Neural cell (in vitro differentiated cells): ENCODE data around the gene N4BP2. TPM values are rescaled to one million over a fixed set of nuclear protein-coding genes. Genes with fewer than 3 reads are reported as not detected.

Source experiments
- H2AFZ ChIP-seq: fragments of 200-600, 300-800 bp; sonication (generic), shearing (Covaris generic); 2 replicates; pipeline ENCODE4 v1.6.0; 2014; ENCODE audit warnings: low read depth, mild to moderate bottlenecking, antibody characterized with exemption, low read length, moderate library complexity
- H3F3A ChIP-seq: fragments of 200-600 bp; shearing (Covaris generic); 2 replicates; pipeline ENCODE4 v1.6.1; 2016; ENCODE audit warnings: mild to moderate bottlenecking, moderate library complexity, mixed read lengths, antibody characterized with exemption, low read length; ENCODE audit not compliant: insufficient read depth, poor library complexity, severe bottlenecking
- H3K27ac ChIP-seq: fragments of 200-600, 300-800 bp; sonication (generic), shearing (Covaris generic); 2 replicates; pipeline ENCODE4 v1.5.1; 2014; ENCODE audit warnings: mild to moderate bottlenecking, low read length, moderate library complexity
- H3K27me3 ChIP-seq: fragments of 300-800, 200-600 bp; sonication (generic), shearing (Covaris generic); 2 replicates; pipeline ENCODE4 v1.6.0; 2014; ENCODE audit warnings: mild to moderate bottlenecking, low read depth, low read length, moderate library complexity; ENCODE audit not compliant: insufficient read depth
- H3K36me3 ChIP-seq: fragments of 300-800, 200-600 bp; sonication (generic), shearing (Covaris generic); 2 replicates; pipeline ENCODE4 v1.5.1; 2014; ENCODE audit warnings: mild to moderate bottlenecking, antibody characterized with exemption, low read length, moderate library complexity; ENCODE audit not compliant: insufficient read depth
- H3K4me2 ChIP-seq: fragments of 300-800, 200-600 bp; sonication (generic), shearing (Covaris generic); 2 replicates; pipeline ENCODE4 v1.6.0; 2014; ENCODE audit warnings: mild to moderate bottlenecking, low read length
- H3K4me3 ChIP-seq: fragments of 300-800, 200-600 bp; sonication (generic), shearing (Covaris generic); 2 replicates; pipeline ENCODE4 v1.5.1; 2014; ENCODE audit warnings: mild to moderate bottlenecking, low read length, moderate library complexity
- H3K79me2 ChIP-seq: fragments of 200-600 bp; shearing (Covaris generic); replicated peaks from 2 replicates; pipeline ENCODE4 v1.6.0; 2014; ENCODE audit warnings: mild to moderate bottlenecking, low read length, moderate library complexity; ENCODE audit not compliant: insufficient read depth
- H3K9ac ChIP-seq: fragments of 300-800, 200-600 bp; sonication (generic), shearing (Covaris generic); 2 replicates; pipeline ENCODE4 v1.6.1; 2016; ENCODE audit warnings: mild to moderate bottlenecking, low read length, mixed read lengths
- H3K9me2 ChIP-seq: fragments of 200-600 bp; shearing (Covaris generic); 2 replicates; pipeline ENCODE4 v1.6.1; 2016; ENCODE audit warnings: mild to moderate bottlenecking, low read length, mixed read lengths; ENCODE audit not compliant: insufficient read depth
- H3K9me3 ChIP-seq: fragments of 200-600, 300-800 bp; sonication (generic), shearing (Covaris generic); 2 replicates; pipeline ENCODE4 v1.6.1; 2016; ENCODE audit warnings: mild to moderate bottlenecking, mixed run types, low read length, moderate library complexity, mixed read lengths
- H4K20me1 ChIP-seq: fragments of 200-600 bp; shearing (Covaris generic); 2 replicates; pipeline ENCODE4 v1.6.1; 2016; ENCODE audit warnings: mild to moderate bottlenecking, mixed run types; ENCODE audit not compliant: insufficient read depth
- EP300 ChIP-seq: fragments of 450-650 bp; conservative IDR thresholded peaks from 2 replicates; pipeline ENCODE4 v1.6.1; 2014; ENCODE audit warnings: antibody characterized with exemption, mild to moderate bottlenecking, moderate library complexity; ENCODE audit not compliant: poor library complexity, severe bottlenecking
- EZH2 ChIP-seq: fragments of 200-600, 300-800 bp; shearing (Covaris generic), sonication (generic); IDR thresholded peaks from 2 replicates; pipeline ENCODE4 v1.6.1; 2014; ENCODE audit warnings: antibody characterized with exemption, low read length, borderline replicate concordance, mild to moderate bottlenecking; ENCODE audit not compliant: insufficient read depth, poor library complexity, severe bottlenecking
- MXI1 ChIP-seq: fragments of 450-650 bp; conservative IDR thresholded peaks from 2 replicates; pipeline ENCODE4 v1.6.1; 2014; ENCODE audit warnings: antibody characterized with exemption, mild to moderate bottlenecking; ENCODE audit not compliant: poor library complexity, severe bottlenecking
- POLR2AphosphoS5 ChIP-seq: IDR thresholded peaks from 2 replicates; pipeline ENCODE4 v1.6.1; 2012
- RAD21 ChIP-seq: fragments of 450-650 bp; conservative IDR thresholded peaks from 2 replicates; pipeline ENCODE4 v1.6.1; 2014; ENCODE audit warnings: antibody characterized with exemption, mild to moderate bottlenecking, moderate library complexity
- SMC3 ChIP-seq: fragments of 450-650 bp; conservative IDR thresholded peaks from 2 replicates; pipeline ENCODE4 v1.6.1; 2014; ENCODE audit warnings: antibody characterized with exemption, mild to moderate bottlenecking, moderate library complexity; ENCODE audit not compliant: poor library complexity
- TAF1 ChIP-seq: IDR thresholded peaks from 2 replicates; pipeline ENCODE4 v1.6.1; 2012; ENCODE audit warnings: low read depth
- polyA plus RNA-seq: library from polyadenylated mRNA; depleted of rRNA; stranded (reverse); fragments of >200 nt; gene quantifications from 2 replicates; pipeline ENCODE4 v1.2.3, GENCODE V29; 2014
- small RNA-seq, 3 experiments: library from RNA; depleted of rRNA; stranded (forward); fragments of <200 nt; gene quantifications; one replicate each; pipeline ENCODE3, GENCODE V24; 2012
- TF ChIP-seq, protein P1 (sequence below): fragments of 450-650 bp; IDR thresholded peaks from 2 replicates; pipeline ENCODE4 v1.5.1; 2014; ENCODE audit warnings: antibody characterized with exemption, mild to moderate bottlenecking, moderate library complexity; ENCODE audit not compliant: poor library complexity, severe bottlenecking
- TF ChIP-seq, protein P2 (sequence below): IDR thresholded peaks from 2 replicates; pipeline ENCODE4 v1.6.1; 2012; ENCODE audit warnings: borderline replicate concordance

Gene N4BP2
- polyA plus RNA-seq, 1 donor from 2014 or later: 28.1 TPM

DNA sequence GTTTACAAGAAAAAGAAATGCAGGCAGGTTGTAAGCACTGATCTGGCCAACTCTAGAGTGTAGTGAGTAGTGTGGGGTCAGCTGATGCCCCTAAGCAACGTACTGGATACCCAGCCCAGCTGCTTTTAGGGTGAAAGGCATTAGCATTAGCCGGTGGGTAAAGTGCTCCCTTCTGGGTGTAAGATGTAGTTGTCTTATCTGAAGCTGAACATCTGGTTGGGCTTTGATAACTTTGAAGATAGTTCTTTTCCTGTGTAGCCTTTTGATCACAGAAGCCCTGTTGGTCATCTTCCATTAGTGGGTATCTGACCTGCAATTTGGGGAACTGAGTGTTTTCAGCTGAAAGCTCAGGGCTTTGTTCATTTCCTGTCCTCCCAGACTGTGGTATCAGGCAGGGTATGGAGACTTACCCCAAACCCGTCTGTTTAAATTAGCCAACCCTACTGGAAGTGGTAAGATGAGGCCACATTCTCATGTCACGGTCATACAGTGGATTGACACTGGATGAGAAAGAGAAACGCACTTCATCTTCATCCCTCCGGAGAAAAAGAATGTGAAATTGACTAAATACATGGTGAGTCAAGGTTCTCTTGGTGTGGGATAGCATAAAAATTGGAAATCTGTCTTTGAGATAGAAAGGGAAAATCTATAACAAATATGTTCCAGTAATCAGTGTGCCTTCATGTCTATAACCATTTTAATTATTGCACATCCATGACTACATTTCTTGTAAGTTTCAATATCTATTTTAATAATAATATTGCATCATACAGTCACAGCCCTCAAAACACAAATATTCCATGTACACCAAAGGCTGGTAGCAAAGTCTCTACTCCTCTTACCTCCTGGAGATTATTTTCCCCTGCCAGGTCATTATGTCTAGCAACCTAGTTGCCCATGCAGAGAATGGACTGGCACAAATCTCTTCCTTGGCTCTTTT, 148.9 kb downstream of the N4BP2 start:
- TF ChIP-seq MXI1: no peak
- TF ChIP-seq, protein P1, sequence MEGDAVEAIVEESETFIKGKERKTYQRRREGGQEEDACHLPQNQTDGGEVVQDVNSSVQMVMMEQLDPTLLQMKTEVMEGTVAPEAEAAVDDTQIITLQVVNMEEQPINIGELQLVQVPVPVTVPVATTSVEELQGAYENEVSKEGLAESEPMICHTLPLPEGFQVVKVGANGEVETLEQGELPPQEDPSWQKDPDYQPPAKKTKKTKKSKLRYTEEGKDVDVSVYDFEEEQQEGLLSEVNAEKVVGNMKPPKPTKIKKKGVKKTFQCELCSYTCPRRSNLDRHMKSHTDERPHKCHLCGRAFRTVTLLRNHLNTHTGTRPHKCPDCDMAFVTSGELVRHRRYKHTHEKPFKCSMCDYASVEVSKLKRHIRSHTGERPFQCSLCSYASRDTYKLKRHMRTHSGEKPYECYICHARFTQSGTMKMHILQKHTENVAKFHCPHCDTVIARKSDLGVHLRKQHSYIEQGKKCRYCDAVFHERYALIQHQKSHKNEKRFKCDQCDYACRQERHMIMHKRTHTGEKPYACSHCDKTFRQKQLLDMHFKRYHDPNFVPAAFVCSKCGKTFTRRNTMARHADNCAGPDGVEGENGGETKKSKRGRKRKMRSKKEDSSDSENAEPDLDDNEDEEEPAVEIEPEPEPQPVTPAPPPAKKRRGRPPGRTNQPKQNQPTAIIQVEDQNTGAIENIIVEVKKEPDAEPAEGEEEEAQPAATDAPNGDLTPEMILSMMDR: no peak
- no peak for TF ChIP-seq EZH2
- no peak for TF ChIP-seq SMC3
- no peak for TF ChIP-seq RAD21
- TF ChIP-seq TAF1: no peak
- no peak for TF ChIP-seq POLR2AphosphoS5
- TF ChIP-seq EP300: no peak
- H3K9me3 ChIP-seq: no peaks in the 10 kb centered on the region
- no peaks in the 10 kb centered on the region for H4K20me1 ChIP-seq
- H3F3A ChIP-seq: no peaks in the 10 kb centered on the region
- no peaks in the 10 kb centered on the region for H3K36me3 ChIP-seq
- H3K79me2 ChIP-seq: no peaks in the 10 kb centered on the region
- H3K9ac ChIP-seq: no peak overlapping the region
- H2AFZ ChIP-seq: no peak overlapping the region
- H3K27me3 ChIP-seq: no peaks in the 10 kb centered on the region
- no peak overlapping the region for H3K4me3 ChIP-seq
- H3K4me2 ChIP-seq: no peak overlapping the region
- no peaks in the 10 kb centered on the region for H3K9me2 ChIP-seq
- H3K27ac ChIP-seq: no peak overlapping the region

- H3K36me3 ChIP-seq: no peaks in the 10 kb centered on the region
- no peaks in the 10 kb centered on the region for H3K79me2 ChIP-seq
- H3K9me2 ChIP-seq: no peaks in the 10 kb centered on the region
- no peaks in the 10 kb centered on the region for H3K9me3 ChIP-seq
- no peak overlapping the region for H3K27ac ChIP-seq
- H3K4me3 ChIP-seq: no peak overlapping the region
- H3K27me3 ChIP-seq: no peaks in the 10 kb centered on the region
- no peak overlapping the region for H3K4me2 ChIP-seq
- no peak overlapping the region for H3K9ac ChIP-seq
- TF ChIP-seq SMC3 (no peak), TAF1 (no peak), EP300 (no peak), RAD21 (no peak), MXI1 (no peak), EZH2 (no peak), POLR2AphosphoS5 (no peak)
- TF ChIP-seq, protein P1: no peak
- TF ChIP-seq, protein P2, sequence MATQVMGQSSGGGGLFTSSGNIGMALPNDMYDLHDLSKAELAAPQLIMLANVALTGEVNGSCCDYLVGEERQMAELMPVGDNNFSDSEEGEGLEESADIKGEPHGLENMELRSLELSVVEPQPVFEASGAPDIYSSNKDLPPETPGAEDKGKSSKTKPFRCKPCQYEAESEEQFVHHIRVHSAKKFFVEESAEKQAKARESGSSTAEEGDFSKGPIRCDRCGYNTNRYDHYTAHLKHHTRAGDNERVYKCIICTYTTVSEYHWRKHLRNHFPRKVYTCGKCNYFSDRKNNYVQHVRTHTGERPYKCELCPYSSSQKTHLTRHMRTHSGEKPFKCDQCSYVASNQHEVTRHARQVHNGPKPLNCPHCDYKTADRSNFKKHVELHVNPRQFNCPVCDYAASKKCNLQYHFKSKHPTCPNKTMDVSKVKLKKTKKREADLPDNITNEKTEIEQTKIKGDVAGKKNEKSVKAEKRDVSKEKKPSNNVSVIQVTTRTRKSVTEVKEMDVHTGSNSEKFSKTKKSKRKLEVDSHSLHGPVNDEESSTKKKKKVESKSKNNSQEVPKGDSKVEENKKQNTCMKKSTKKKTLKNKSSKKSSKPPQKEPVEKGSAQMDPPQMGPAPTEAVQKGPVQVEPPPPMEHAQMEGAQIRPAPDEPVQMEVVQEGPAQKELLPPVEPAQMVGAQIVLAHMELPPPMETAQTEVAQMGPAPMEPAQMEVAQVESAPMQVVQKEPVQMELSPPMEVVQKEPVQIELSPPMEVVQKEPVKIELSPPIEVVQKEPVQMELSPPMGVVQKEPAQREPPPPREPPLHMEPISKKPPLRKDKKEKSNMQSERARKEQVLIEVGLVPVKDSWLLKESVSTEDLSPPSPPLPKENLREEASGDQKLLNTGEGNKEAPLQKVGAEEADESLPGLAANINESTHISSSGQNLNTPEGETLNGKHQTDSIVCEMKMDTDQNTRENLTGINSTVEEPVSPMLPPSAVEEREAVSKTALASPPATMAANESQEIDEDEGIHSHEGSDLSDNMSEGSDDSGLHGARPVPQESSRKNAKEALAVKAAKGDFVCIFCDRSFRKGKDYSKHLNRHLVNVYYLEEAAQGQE: no peak
- H4K20me1 ChIP-seq: no peaks in the 10 kb centered on the region
- H3F3A ChIP-seq: no peaks in the 10 kb centered on the region
- H2AFZ ChIP-seq: no peak overlapping the region
Observed at GRCh38 chr4:40206426-40206825, 149.8 kb downstream of the N4BP2 start.

Small RNA genes lying within 50 kb of the gene (small RNA-seq; reads per million reads assigned to genes)
- gene AC095057.1 (0 reads per million in 3 experiments), gene RF00432 (0 reads per million in 3 experiments), gene RNU6-1112P (0 to 0.16 (median 0) reads per million in 3 experiments)

Other genes with a start within 250 kb of the N4BP2 start
- gene PDS5A, start 78.9 kb upstream of the N4BP2 start, polyA plus RNA-seq: 43.7 and 46.3 TPM in 2 replicates
- gene RHOH, start 140.2 kb downstream of the N4BP2 start, polyA plus RNA-seq: not detected in 2 replicates